Dermis microvascular lymphatic vessel endothelial cell (primary cell): ENCODE data around the gene STAP2. TPM values are rescaled to one million over a fixed set of nuclear protein-coding genes. Genes with fewer than 3 reads are reported as not detected.

Experiments
- DNase-seq, 2 donors: peaks; one replicate each; pipeline versions ENCODE4 v3.0.0 to v3.0.0-alpha.2; 2010; ENCODE audit warnings: low read depth in 2 of 2
- total RNA-seq: library from RNA; depleted of rRNA; stranded (reverse); fragments of >200 nt; gene quantifications from 2 replicates; pipeline ENCODE4 v1.2.1, GENCODE V29; 2014

The STAP2 gene
- 28.5 and 38.2 TPM in 2 replicates for total RNA-seq

DNA sequence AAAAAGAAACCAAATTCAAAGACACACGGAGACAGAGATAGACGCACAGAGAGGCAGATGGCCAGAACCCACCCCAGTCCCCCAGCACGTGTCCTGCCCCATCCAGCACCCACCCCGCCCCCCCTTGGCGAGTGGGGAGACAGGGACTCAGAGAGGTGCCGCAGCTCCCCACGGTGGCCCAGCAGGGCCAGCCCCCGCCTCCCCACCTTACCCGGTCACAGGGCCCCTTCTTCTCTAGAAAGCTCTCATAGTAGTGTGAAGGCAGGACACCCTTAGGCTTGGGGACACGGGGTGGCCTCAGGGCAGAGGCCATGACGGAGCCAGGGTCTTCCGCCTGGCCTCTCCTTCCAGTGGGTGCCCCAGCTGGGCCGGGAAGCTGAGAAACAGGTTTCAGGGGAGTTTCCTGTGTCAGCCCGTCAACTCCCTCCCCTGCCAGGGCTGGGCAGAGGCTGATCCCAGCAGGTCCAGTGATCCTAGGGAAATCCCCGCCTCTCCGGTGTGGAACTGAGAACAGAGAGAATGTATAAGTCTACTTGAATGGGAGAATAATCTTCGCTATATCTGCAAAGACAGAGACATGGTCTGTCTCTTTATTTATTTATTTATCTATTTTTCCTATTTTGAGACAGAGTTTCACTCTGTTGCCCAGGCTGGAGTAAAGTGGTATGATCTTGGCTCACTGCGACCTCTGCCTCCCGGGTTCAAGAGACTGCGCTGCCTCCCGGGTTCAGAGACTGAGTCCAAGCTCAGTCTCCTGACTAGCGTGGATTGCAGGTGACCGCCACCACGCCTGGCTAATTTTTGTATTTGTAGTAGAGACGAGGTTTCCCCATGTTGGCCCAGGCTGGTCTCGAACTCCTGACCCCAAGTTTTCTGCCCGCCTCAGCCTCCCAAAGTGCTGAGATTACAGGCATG is at the start of gene STAP2:
Gene STAP2 (minus strand): TSS at position 387 of the 915 bp plus-strand sequence. CDS start 74 bp downstream, at position 313.
- peak; percentile 25 to 61 for DNase-seq

DNA sequence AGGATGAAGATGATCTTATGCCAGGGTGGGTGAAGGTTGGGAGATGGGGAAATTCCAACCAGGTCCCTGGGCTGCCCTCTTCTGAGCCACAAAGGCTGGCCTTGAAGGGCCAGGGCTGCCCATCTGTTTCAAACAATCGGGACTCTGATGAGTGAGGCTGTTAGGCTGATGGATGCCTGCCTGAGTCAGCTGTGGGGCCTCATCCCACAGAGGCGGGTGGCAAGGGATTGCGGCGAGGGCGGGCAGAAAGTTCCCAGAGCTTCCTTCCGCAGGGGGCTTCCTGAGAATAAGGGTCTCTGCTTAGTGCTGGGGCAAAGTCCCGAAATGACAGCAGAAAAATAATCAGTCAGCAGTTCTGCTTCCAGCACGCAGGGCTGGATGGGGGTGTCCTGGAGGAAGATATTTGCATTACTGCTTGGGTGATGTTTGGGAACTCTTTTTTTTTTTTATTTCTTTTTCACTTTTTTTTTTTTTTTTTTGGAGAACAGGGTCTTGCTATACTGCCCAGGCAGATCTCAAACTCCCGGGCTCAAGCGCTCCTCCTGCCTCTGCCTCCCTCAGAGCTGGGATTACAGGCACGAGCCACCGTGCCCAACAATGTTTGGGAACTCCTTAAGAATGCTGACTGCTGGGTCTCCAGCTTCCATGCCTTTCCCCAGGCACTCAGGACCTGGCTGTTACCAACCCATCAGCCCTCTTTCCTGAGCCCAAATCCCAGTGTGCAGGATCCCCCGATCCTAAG is 47.6 kb upstream of the STAP2 start:
- DNase-seq: peak in 1 of 2 donors; percentile 72

DNA sequence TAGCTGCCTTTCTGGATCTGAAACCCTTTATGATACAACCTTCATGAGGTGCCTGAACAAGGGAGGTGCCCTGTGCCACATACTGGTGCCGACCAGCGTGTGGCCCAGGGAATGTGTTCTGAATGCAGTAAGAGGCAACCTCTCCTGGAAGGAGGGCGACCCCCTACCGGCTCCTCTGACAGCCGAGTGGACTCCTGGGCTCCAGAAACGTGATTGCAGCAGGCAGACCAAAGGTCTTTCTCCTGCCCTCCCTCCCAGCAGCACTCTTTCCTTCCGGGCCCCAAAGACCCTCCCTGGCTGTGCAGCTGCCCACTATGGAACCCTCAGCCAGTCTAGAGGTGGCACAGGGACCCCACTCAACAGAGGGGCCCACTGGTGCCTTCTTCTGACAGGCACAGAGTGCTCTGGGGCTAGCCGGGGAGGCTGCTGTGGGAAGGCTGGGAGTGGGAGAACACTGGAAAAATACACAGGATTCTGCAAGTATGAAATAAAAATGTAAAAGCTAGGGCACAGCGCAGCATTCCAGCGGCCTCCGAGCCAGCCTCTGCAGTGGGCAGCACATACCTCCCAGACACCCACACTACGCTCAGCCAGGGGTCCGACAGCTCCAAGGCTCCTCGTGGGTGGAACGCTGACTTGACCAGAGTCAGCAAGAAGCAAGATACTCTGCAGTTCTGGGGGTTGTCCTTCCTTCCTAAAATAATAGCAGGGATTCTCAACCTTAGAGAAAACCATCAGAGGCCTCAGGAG is 46.8 kb upstream of the STAP2 start:
- no peak for DNase-seq

GRCh38 chr19:4380254-4380727 is 41.7 kb upstream of the STAP2 start:
- peak in 1 of 2 donors; percentile 48 for DNase-seq

- peak in 1 of 2 donors; percentile 80 for DNase-seq
These were observed 41.0 kb upstream of the STAP2 start for GRCh38 chr19:4379383-4380253.

DNA sequence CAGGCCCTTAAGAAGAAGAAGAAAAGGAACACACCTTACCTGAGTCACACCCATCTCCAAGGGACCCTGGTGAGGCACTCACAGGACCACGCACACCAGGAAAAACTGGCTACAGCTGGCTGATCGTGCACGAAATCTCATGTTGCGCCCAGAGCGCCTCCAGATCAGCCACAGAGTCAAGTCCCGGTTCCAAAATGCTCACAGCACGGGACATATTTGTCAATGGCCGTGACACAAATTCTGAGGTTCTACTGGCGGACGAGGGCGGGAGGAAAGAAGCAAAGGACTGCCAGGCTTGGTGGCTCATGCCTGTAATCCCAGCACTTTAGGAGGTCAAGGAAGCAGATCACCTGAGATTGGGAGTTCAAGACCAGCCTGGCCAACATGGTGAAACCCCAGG is 40.3 kb upstream of the STAP2 start:
- no peak for DNase-seq

DNA sequence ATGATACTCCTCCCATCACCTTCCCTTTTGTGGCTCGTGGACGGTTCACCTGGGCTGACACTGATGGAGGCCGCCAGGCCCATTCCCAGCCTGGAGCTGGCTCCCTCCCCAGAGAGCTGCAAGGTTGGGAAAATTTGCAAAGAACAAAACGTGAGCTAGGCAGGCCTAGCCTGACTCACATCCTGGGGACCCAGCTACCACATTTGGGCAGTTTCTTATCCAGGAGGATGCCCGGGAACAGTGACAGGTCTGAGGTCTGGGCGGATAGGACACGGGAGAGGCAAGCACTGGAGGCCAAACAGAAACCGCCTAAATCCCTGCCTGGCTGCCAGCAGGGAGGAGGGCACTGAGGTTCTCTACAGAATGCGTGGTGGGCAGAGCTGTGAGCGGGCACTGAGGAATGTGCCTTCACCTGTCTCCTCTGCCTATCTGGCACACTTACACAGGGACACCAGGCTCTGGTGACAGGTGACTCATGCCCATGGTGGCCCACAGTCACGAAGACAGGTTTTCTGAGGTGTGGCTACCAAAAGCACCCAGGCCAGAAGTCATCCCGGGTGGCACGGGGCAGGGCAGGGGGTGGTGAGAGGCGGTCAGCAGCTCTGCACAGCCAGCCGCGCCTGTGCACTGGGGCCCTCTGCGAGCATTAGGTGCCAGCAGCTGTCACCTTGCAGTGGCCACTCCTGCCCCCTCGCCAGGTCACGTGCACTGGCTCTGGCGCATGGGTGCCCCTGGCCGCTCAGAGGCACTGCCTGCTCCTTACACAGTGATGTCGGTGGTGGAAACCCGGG is 38.6 kb upstream of the STAP2 start:
- DNase-seq: no peak

GRCh38 chr19:4376671-4376990 is 38.0 kb upstream of the STAP2 start:
- no peak for DNase-seq

DNA sequence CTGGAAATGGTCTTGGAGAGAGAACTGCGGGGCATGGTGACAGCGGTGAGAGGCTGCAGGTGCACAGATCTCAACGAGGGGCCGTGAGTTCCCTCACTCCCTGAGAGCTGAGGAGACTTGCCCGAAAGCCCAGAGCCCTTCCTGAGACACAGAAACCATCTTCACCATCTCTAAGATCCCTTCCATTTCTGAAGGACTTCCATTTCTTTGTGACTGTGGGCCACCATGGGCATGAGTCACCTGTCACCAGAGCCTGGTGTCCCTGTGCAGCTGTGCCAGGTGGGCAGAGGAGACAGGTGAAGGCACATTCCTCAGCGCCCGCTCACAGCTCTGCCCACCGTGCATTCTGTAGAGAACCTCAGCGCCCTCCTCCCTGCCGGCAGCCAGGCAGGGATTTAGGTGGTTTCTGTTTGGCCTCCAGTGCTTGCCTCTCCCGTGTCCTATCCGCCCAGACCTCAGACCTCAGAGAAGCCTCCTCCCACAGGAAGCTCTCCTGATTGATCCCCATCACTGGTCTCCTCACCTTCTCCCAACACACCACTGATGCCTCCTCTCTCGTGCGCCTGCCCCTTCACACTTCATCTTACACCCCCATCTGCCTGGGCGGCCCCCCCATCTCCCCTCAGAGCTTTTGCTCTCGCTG is 37.5 kb upstream of the STAP2 start:
- no peak for DNase-seq

GRCh38 chr19:4375164-4376027 is 36.8 kb upstream of the STAP2 start:
- DNase-seq: peak in 1 of 2 donors; percentile 74

DNA sequence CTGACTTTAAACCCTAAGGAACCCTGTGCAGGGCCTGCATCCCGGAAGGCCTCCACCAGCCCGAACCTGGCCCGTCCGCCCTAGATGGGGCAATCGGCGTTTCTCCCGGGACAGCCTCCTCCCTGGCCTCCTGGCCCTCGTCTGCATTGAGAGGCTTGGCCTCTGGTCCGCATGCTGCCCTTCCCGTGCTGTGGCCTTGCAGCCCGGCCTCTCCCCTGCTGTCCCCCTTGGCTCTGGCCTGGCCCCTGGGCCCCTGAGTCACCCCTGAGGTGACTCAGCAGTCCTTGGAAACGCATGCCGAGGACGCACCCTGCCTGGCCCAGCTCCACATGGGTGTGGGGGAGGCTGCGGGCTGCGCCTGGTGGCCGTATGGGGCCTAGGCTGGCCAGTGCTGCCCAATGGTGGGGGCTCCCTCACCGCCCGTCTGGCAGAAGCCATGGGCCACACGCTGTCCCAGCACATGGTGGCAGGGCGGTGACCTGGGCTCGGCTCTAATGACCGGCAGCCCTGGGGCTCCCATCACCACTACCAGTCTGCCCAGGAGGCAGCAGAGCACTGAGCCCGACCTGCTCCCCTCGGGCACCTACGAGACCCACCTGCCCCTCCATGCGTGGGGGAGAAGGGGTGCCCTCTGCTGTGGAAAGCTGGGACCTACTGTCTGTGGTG is 36.0 kb upstream of the STAP2 start:
- peak in 1 of 2 donors; percentile 86 for DNase-seq

GRCh38 chr19:4373601-4374497 is 35.2 kb upstream of the STAP2 start:
- peak in 1 of 2 donors; percentile 50 for DNase-seq

- no peak for DNase-seq
These were observed 34.4 kb upstream of the STAP2 start for GRCh38 chr19:4373013-4373367.

DNA sequence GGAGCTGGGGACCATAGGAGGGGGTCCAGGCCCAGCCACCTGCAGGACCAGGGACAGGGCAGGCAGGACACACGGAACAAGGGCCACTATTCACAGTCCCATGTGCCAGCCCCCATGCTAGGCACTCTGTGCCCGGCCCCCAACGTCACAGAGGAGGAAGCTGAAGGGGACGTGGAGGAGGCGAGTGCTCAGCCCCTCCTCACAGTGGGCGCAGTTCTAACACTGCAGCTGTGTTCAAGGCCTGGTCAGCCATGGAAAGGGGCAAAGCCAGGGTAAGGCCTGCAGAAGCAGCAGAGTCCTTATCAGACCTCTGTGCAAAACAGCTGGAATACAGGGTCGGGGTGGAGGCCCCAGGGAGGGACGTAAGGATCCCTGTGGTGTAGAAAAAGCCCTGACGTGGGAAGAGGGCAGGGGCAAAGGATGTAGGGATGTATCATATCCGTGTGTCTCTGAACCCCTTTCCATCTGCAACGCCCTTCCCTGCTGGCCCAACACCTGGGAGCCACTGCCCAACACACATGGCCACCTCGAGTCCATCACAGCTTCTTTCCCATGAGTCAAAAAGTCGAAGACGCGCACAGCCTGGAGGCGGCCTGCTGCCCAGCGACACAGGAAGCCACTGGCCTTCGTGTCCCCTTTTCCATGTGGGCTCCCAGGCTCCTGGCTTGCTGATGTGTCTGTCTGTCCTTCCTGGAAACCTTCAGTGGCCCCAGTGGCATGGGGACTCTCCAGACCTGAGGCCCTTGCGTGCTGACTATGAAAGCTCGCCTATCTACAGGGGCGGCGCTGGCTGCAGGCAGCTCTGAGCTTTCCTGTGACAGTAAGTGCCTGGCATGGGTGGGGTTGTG is 33.8 kb upstream of the STAP2 start:
- DNase-seq: no peak

DNA sequence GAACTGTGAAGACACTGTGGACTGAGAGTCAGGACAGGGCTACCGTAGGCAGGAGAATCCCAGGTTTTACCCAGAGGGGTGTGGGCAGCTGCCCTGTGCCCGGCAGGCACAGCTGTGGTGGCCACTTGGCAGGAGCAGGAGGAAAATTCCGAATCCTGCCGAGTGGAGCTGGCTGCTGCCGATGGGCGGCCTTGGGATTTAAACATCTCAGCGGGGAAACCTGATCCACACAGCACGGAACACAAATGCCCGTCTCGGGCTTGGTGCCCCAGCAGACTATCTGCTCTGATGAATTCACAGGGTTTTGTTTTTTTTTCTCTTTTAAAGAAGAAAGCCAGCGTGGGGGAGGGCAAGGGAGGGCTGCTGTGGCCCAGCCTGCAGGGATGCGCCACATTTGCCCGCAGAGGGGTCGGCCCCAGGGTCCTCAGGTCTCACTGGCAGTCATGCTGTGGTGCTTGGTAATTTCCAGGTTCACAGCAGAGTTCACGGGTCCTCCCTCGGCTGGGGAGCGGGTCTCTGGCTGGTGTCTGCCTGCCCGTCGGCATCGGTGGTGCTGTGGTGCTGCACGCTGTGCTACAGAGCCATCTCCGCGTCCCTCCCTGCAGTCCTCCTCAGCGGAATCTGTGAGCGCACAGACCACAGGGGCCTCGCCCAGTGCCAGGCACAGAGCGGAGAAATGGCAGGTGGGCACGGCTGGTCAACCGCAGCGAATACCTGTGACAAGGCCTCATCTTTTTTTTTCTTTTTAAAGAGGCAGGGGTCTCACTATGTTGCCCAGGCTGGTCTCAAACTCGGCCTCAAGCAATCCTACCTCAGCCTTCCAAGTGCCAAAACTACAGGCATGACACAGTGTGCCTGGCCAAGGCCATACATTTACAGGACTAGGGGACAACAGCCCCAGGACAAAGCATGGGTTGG is 32.9 kb upstream of the STAP2 start:
- DNase-seq: no peak
